ENCODE results near the gene TMEM18. TPM values are rescaled to one million over a fixed set of nuclear protein-coding genes. Genes with fewer than 3 reads are reported as not detected.

Gene TMEM18
- 23.3 and 24.9 TPM in 2 replicates for total RNA-seq

- DNase-seq (ENCODE audit: low spot score): peak; percentile 88
- H3K27me3 Mint-ChIP-seq (ENCODE audit: insufficient read depth): peaks cover 2% of the 10 kb centered on the region
- intact Hi-C loops (cut with micrococcal nuclease): loop anchor here (1.0 to 5.0 kb wide), 4 partner anchors 63 to 1935 kb away; partner anchors contain the start of genes ACP1 and SH3YL1
- H3K27ac Mint-ChIP-seq: peak within 1 kb of the TSS; percentile 97
- H3K9me3 Mint-ChIP-seq: no peaks in the 10 kb centered on the region
- H3K4me3 Mint-ChIP-seq: peak within 1 kb of the TSS; percentile 94
- peaks cover 6% of the 10 kb centered on the region for H3K36me3 Mint-ChIP-seq (ENCODE audit: low read depth)
- peaks cover 42% of the 10 kb centered on the region for H3K4me1 Mint-ChIP-seq (ENCODE audit: low read depth)
Measured at GRCh38 chr2:677056-677958, at the start of gene TMEM18. Gene TMEM18 (minus strand): TSS chr2:677406. CDS start chr2:677345, 61 bp downstream.

- H3K4me3 Mint-ChIP-seq: no peak overlapping the region
- intact Hi-C loops (cut with micrococcal nuclease): no loop called here
Measured at GRCh38 chr2:726169-726568, 49.0 kb upstream of the TMEM18 start.

GRCh38 chr2:725468-725867 lies 48.3 kb upstream of the TMEM18 start:
- Mint-ChIP-seq H3K9me3 (no peaks in the 10 kb centered on the region), H3K4me1 (ENCODE audit: low read depth) (no peaks in the 10 kb centered on the region), H3K36me3 (ENCODE audit: low read depth) (no peaks in the 10 kb centered on the region), H3K4me3 (no peak overlapping the region), H3K27me3 (ENCODE audit: insufficient read depth) (peaks cover 3% of the 10 kb centered on the region), H3K27ac (no peak overlapping the region)
- intact Hi-C loops (cut with micrococcal nuclease): no loop called here
- no peak for DNase-seq (ENCODE audit: low spot score)

More at GRCh38 chr2:726169-726568, 49.0 kb upstream of the TMEM18 start:
- H3K4me1 Mint-ChIP-seq (ENCODE audit: low read depth): no peaks in the 10 kb centered on the region
- no peaks in the 10 kb centered on the region for H3K36me3 Mint-ChIP-seq (ENCODE audit: low read depth)
- no peak overlapping the region for H3K27ac Mint-ChIP-seq
- no peak for DNase-seq (ENCODE audit: low spot score)
- H3K9me3 Mint-ChIP-seq: no peaks in the 10 kb centered on the region
- H3K27me3 Mint-ChIP-seq (ENCODE audit: insufficient read depth): peaks cover 3% of the 10 kb centered on the region

GRCh38 chr2:723761-724160 lies 46.6 kb upstream of the TMEM18 start:
- no peak for DNase-seq (ENCODE audit: low spot score)
- Mint-ChIP-seq H3K27ac (no peak overlapping the region), H3K9me3 (no peaks in the 10 kb centered on the region), H3K4me3 (no peak overlapping the region), H3K4me1 (ENCODE audit: low read depth) (no peaks in the 10 kb centered on the region), H3K36me3 (ENCODE audit: low read depth) (no peaks in the 10 kb centered on the region), H3K27me3 (ENCODE audit: insufficient read depth) (peaks cover 3% of the 10 kb centered on the region)
- intact Hi-C loops (cut with micrococcal nuclease): no loop called here

- H3K4me1 Mint-ChIP-seq (ENCODE audit: low read depth): no peaks in the 10 kb centered on the region
- H3K9me3 Mint-ChIP-seq: no peaks in the 10 kb centered on the region
- H3K27me3 Mint-ChIP-seq (ENCODE audit: insufficient read depth): peaks cover 11% of the 10 kb centered on the region
- no peak overlapping the region for H3K27ac Mint-ChIP-seq
- no peak for DNase-seq (ENCODE audit: low spot score)
- no peak overlapping the region for H3K4me3 Mint-ChIP-seq
- H3K36me3 Mint-ChIP-seq (ENCODE audit: low read depth): no peaks in the 10 kb centered on the region
- intact Hi-C loops (cut with micrococcal nuclease): no loop called here
Measured at GRCh38 chr2:720842-721241, 43.6 kb upstream of the TMEM18 start.

GRCh38 chr2:719734-720133 lies 42.5 kb upstream of the TMEM18 start:
- Mint-ChIP-seq H3K4me1 (ENCODE audit: low read depth) (no peaks in the 10 kb centered on the region), H3K27ac (no peak overlapping the region), H3K9me3 (no peaks in the 10 kb centered on the region), H3K36me3 (ENCODE audit: low read depth) (no peaks in the 10 kb centered on the region), H3K27me3 (ENCODE audit: insufficient read depth) (peaks cover 11% of the 10 kb centered on the region), H3K4me3 (no peak overlapping the region)
- no peak for DNase-seq (ENCODE audit: low spot score)
- intact Hi-C loops (cut with micrococcal nuclease): no loop called here

GRCh38 chr2:719191-719590 lies 42.0 kb upstream of the TMEM18 start:
- DNase-seq (ENCODE audit: low spot score): no peak
- Mint-ChIP-seq H3K36me3 (ENCODE audit: low read depth) (no peaks in the 10 kb centered on the region), H3K9me3 (no peaks in the 10 kb centered on the region), H3K4me1 (ENCODE audit: low read depth) (no peaks in the 10 kb centered on the region), H3K27ac (no peak overlapping the region), H3K4me3 (no peak overlapping the region), H3K27me3 (ENCODE audit: insufficient read depth) (peaks cover 8% of the 10 kb centered on the region)
- intact Hi-C loops (cut with micrococcal nuclease): no loop called here

- Mint-ChIP-seq H3K36me3 (ENCODE audit: low read depth) (no peaks in the 10 kb centered on the region), H3K27me3 (ENCODE audit: insufficient read depth) (peaks cover 8% of the 10 kb centered on the region), H3K4me3 (no peak overlapping the region), H3K4me1 (ENCODE audit: low read depth) (no peaks in the 10 kb centered on the region), H3K27ac (no peak overlapping the region), H3K9me3 (no peaks in the 10 kb centered on the region)
- intact Hi-C loops (cut with micrococcal nuclease): no loop called here
- DNase-seq (ENCODE audit: low spot score): no peak
Measured at GRCh38 chr2:717661-718060, 40.5 kb upstream of the TMEM18 start.

- Mint-ChIP-seq H3K36me3 (ENCODE audit: low read depth) (no peaks in the 10 kb centered on the region), H3K9me3 (no peaks in the 10 kb centered on the region), H3K4me3 (no peak overlapping the region), H3K27ac (no peak overlapping the region), H3K4me1 (ENCODE audit: low read depth) (no peaks in the 10 kb centered on the region), H3K27me3 (ENCODE audit: insufficient read depth) (peaks cover 11% of the 10 kb centered on the region)
- intact Hi-C loops (cut with micrococcal nuclease): no loop called here
- DNase-seq (ENCODE audit: low spot score): no peak
Measured at GRCh38 chr2:715854-716560, 38.8 kb upstream of the TMEM18 start.

GRCh38 chr2:715038-715437 lies 37.8 kb upstream of the TMEM18 start:
- no peak overlapping the region for H3K4me3 Mint-ChIP-seq
- peaks cover 11% of the 10 kb centered on the region for H3K27me3 Mint-ChIP-seq (ENCODE audit: insufficient read depth)
- no peaks in the 10 kb centered on the region for H3K9me3 Mint-ChIP-seq
- intact Hi-C loops (cut with micrococcal nuclease): no loop called here
- no peak for DNase-seq (ENCODE audit: low spot score)
- H3K36me3 Mint-ChIP-seq (ENCODE audit: low read depth): no peaks in the 10 kb centered on the region
- H3K27ac Mint-ChIP-seq: no peak overlapping the region
- no peaks in the 10 kb centered on the region for H3K4me1 Mint-ChIP-seq (ENCODE audit: low read depth)

GRCh38 chr2:714005-714741 lies 37.0 kb upstream of the TMEM18 start:
- no peak overlapping the region for H3K27ac Mint-ChIP-seq
- H3K9me3 Mint-ChIP-seq: no peaks in the 10 kb centered on the region
- H3K27me3 Mint-ChIP-seq (ENCODE audit: insufficient read depth): peaks cover 11% of the 10 kb centered on the region
- peak; percentile 12 for DNase-seq (ENCODE audit: low spot score)
- H3K4me3 Mint-ChIP-seq: no peak overlapping the region
- intact Hi-C loops (cut with micrococcal nuclease): loop anchor here (1.0 kb wide), 1 partner anchor 832 kb away; no protein-coding TSS in a partner anchor
- H3K36me3 Mint-ChIP-seq (ENCODE audit: low read depth): no peaks in the 10 kb centered on the region
- H3K4me1 Mint-ChIP-seq (ENCODE audit: low read depth): no peaks in the 10 kb centered on the region

GRCh38 chr2:710867-711665 lies 33.9 kb upstream of the TMEM18 start:
- Mint-ChIP-seq H3K27me3 (ENCODE audit: insufficient read depth) (peaks cover 4% of the 10 kb centered on the region), H3K9me3 (no peaks in the 10 kb centered on the region), H3K27ac (no peak overlapping the region), H3K36me3 (ENCODE audit: low read depth) (no peaks in the 10 kb centered on the region), H3K4me3 (no peak overlapping the region), H3K4me1 (ENCODE audit: low read depth) (no peaks in the 10 kb centered on the region)
- intact Hi-C loops (cut with micrococcal nuclease): no loop called here
- no peak for DNase-seq (ENCODE audit: low spot score)

Data from activated T-helper 1 cell treated with anti-CD3 and anti-CD28 coated beads, Interleukin-12 subunit alpha, Interleukin-12 subunit beta, Interleukin-2, Interleukin-4 antibody, amounts not matched to agents 30 ng/mL and 10 ng/mL and 1 ng/mL, durations not matched to agents 14 hours and 24 hours and 36 hours (primary cell).